GM23338 (cell line): Measurements from ENCODE around the gene TMEM30A. TPM values are rescaled to one million over a fixed set of nuclear protein-coding genes. Genes with fewer than 3 reads are reported as not detected.

Experiments
- ATAC-seq: fragments of 200-7000 bp; cut with Tn5 transposase; 3 replicates; pipeline ENCODE4 v1.9.1; 2020
- DNase-seq: peaks from one replicate; pipeline ENCODE4 v3.0.0-alpha.2; 2015; ENCODE audit warnings: low spot score
- H2AFZ ChIP-seq: fragments of 200-600 bp; sonication (generic); 2 replicates; pipeline ENCODE4 v1.8.0; 2016; ENCODE audit warnings: antibody characterized with exemption, mild to moderate bottlenecking, moderate library complexity
- H3F3A ChIP-seq: fragments of 200-600 bp; sonication (generic); replicated peaks from 2 replicates; pipeline ENCODE4 v1.8.0; 2017; ENCODE audit warnings: antibody characterized with exemption, mixed run types, low read depth
- H3K27ac ChIP-seq: fragments of 200-600 bp; sonication (generic); 2 replicates; pipeline ENCODE4 v1.6.1; 2016; ENCODE audit warnings: low read depth
- H3K27me3 ChIP-seq: fragments of 200-600 bp; sonication (generic); 2 replicates; pipeline ENCODE4 v1.8.0; 2016; ENCODE audit warnings: mild to moderate bottlenecking, mixed run types, moderate library complexity; ENCODE audit not compliant: insufficient read depth
- H3K36me3 ChIP-seq: fragments of 200-600 bp; sonication (generic); 2 replicates; pipeline ENCODE4 v1.8.0; 2016; ENCODE audit warnings: mild to moderate bottlenecking; ENCODE audit not compliant: insufficient read depth
- H3K4me1 ChIP-seq: fragments of 200-600 bp; sonication (generic); 2 replicates; pipeline ENCODE4 v1.8.0; 2016; ENCODE audit warnings: mild to moderate bottlenecking, moderate library complexity; ENCODE audit not compliant: insufficient read depth
- H3K4me2 ChIP-seq: fragments of 200-600 bp; sonication (generic); 2 replicates; pipeline ENCODE4 v1.7.1; 2017; ENCODE audit warnings: mixed run types
- H3K4me3 ChIP-seq: fragments of 200-600 bp; sonication (generic); 2 replicates; pipeline ENCODE4 v1.6.1; 2016; ENCODE audit warnings: mixed run types
- H3K79me2 ChIP-seq: fragments of 200-600 bp; sonication (generic); replicated peaks from 2 replicates; pipeline ENCODE4 v1.8.0; 2017; ENCODE audit warnings: mild to moderate bottlenecking; ENCODE audit not compliant: insufficient read depth
- H3K9me2 ChIP-seq: fragments of 200-600 bp; sonication (generic); 2 replicates; pipeline ENCODE4 v1.8.0; 2017; ENCODE audit not compliant: insufficient read depth
- H4K20me1 ChIP-seq: fragments of 200-600 bp; sonication (generic); replicated peaks from 2 replicates; pipeline ENCODE4 v1.8.0; 2017; ENCODE audit warnings: mild to moderate bottlenecking; ENCODE audit not compliant: insufficient read depth
- H3K27ac Mint-ChIP-seq: 2 replicates; pipeline ENCODE4 v1.8.0; 2020; ENCODE audit warnings: inconsistent platforms, mild to moderate bottlenecking, moderate library complexity, mixed read lengths
- H3K27me3 Mint-ChIP-seq: 3 replicates; pipeline ENCODE4 v1.8.0; 2022; ENCODE audit warnings: low read depth, mild to moderate bottlenecking, moderate library complexity, mixed read lengths, inconsistent platforms; ENCODE audit not compliant: insufficient read depth, poor library complexity
- H3K36me3 Mint-ChIP-seq: 3 replicates; pipeline ENCODE4 v1.8.0; 2021; ENCODE audit warnings: low read depth, mild to moderate bottlenecking, inconsistent platforms, moderate library complexity, mixed read lengths
- H3K4me1 Mint-ChIP-seq: 3 replicates; pipeline ENCODE4 v1.8.0; 2020; ENCODE audit warnings: mild to moderate bottlenecking, inconsistent platforms, mixed read lengths
- H3K4me3 Mint-ChIP-seq: 3 replicates; pipeline ENCODE4 v1.8.0; 2021; ENCODE audit warnings: moderate library complexity, mild to moderate bottlenecking, inconsistent platforms, mixed read lengths
- H3K9me3 Mint-ChIP-seq: 3 replicates; pipeline ENCODE4 v1.8.0; 2020; ENCODE audit warnings: moderate library complexity, mild to moderate bottlenecking, inconsistent platforms, mixed read lengths
- CREB1 ChIP-seq: fragments of 250-450 bp; sonication (Bioruptor Pico); IDR thresholded peaks from 2 replicates; pipeline ENCODE4 v1.5.0; 2020; ENCODE audit warnings: low read depth, mild to moderate bottlenecking, moderate library complexity
- EZH2phosphoT487 ChIP-seq: fragments of 200-600 bp; sonication (generic); IDR thresholded peaks from one replicate; pipeline ENCODE4 v1.8.1; 2018; ENCODE audit warnings: antibody characterized with exemption; ENCODE audit not compliant: unreplicated experiment
- JUNB ChIP-seq: IDR thresholded peaks from one replicate; pipeline ENCODE4 v1.6.1; 2016; ENCODE audit warnings: antibody characterized with exemption; ENCODE audit not compliant: unreplicated experiment
- NANOG ChIP-seq: IDR thresholded peaks from 2 replicates; pipeline ENCODE4 v1.6.1; 2016; ENCODE audit warnings: antibody characterized with exemption, borderline replicate concordance
- POLR2AphosphoS5 ChIP-seq: IDR thresholded peaks from 2 replicates; pipeline ENCODE4 v1.6.1; 2016; ENCODE audit warnings: antibody characterized with exemption, low read depth
- ZNF114 ChIP-seq: fragments of 250-450 bp; sonication (Bioruptor Pico); IDR thresholded peaks from 2 replicates; pipeline ENCODE4 v1.5.0; 2020; ENCODE audit warnings: mild to moderate bottlenecking, moderate library complexity
- ZNF331 ChIP-seq: fragments of 250-450 bp; sonication (Bioruptor Pico); IDR thresholded peaks from 2 replicates; pipeline ENCODE4 v1.5.0; 2020; ENCODE audit warnings: low read depth, mild to moderate bottlenecking, moderate library complexity
- polyA plus RNA-seq: library from polyadenylated mRNA; unstranded; fragments of >200 nt; fragmentation: Nextera tagmentation; extraction: Ambion mirVana; gene quantifications from 2 replicates; pipeline ENCODE4 v1.2.1, GENCODE V29; 2016
- total RNA-seq: library from RNA; depleted of rRNA; stranded (reverse); fragments of >200 nt; shearing (Covaris generic); gene quantifications from 2 replicates; pipeline ENCODE4 v1.2.3, GENCODE V29; 2014
- TF ChIP-seq, protein P1 (sequence below): IDR thresholded peaks from one replicate; pipeline ENCODE4 v1.6.1; 2018; ENCODE audit warnings: antibody characterized with exemption; ENCODE audit not compliant: unreplicated experiment
- TF ChIP-seq, protein P2 (sequence below): IDR thresholded peaks from 2 replicates; pipeline ENCODE4 v1.6.1; 2016; ENCODE audit warnings: antibody characterized with exemption
- TF ChIP-seq, protein P3 (sequence below): fragments of 250-450 bp; sonication (Bioruptor Pico); IDR thresholded peaks from 2 replicates; pipeline ENCODE4 v1.5.0; 2020; ENCODE audit warnings: mild to moderate bottlenecking, moderate library complexity

Gene TMEM30A
- total and polyA plus RNA-seq, 2 experiments from 2014 or later = 61.7 to 99.9 TPM

GRCh38 chr6:75291744-75292143 is 7.2 kb upstream of the TMEM30A start (continued):
- no peak for TF ChIP-seq ZNF114
- no peak for TF ChIP-seq EZH2phosphoT487
- TF ChIP-seq ZNF331 = no peak
- TF ChIP-seq JUNB = no peak
- no peak for TF ChIP-seq CREB1 (CRISPR knock-in tag)
- TF ChIP-seq, protein P1, sequence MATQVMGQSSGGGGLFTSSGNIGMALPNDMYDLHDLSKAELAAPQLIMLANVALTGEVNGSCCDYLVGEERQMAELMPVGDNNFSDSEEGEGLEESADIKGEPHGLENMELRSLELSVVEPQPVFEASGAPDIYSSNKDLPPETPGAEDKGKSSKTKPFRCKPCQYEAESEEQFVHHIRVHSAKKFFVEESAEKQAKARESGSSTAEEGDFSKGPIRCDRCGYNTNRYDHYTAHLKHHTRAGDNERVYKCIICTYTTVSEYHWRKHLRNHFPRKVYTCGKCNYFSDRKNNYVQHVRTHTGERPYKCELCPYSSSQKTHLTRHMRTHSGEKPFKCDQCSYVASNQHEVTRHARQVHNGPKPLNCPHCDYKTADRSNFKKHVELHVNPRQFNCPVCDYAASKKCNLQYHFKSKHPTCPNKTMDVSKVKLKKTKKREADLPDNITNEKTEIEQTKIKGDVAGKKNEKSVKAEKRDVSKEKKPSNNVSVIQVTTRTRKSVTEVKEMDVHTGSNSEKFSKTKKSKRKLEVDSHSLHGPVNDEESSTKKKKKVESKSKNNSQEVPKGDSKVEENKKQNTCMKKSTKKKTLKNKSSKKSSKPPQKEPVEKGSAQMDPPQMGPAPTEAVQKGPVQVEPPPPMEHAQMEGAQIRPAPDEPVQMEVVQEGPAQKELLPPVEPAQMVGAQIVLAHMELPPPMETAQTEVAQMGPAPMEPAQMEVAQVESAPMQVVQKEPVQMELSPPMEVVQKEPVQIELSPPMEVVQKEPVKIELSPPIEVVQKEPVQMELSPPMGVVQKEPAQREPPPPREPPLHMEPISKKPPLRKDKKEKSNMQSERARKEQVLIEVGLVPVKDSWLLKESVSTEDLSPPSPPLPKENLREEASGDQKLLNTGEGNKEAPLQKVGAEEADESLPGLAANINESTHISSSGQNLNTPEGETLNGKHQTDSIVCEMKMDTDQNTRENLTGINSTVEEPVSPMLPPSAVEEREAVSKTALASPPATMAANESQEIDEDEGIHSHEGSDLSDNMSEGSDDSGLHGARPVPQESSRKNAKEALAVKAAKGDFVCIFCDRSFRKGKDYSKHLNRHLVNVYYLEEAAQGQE = no peak

- H3F3A ChIP-seq = no peaks in the 10 kb centered on the region
- H3K4me1 ChIP-seq = peaks cover 5% of the 10 kb centered on the region; the same call in 1 of the 2 replicates
- DNase-seq = no peak
- H3K9me2 ChIP-seq = no peaks in the 10 kb centered on the region
- Mint-ChIP-seq H3K27ac (no peak overlapping the region), H3K4me1 (peaks cover 16% of the 10 kb centered on the region), H3K36me3 (no peaks in the 10 kb centered on the region), H3K9me3 (no peaks in the 10 kb centered on the region), H3K4me3 (no peak overlapping the region), H3K27me3 (no peaks in the 10 kb centered on the region)
- no peaks in the 10 kb centered on the region for H3K36me3 ChIP-seq
- H3K27ac ChIP-seq = no peak overlapping the region
- ATAC-seq = peak; percentile 45; the same call in 2 of the 3 replicates
- H3K4me2 ChIP-seq = peak overlapping the region; percentile 11; the same call in 1 of the 2 replicates
- no peaks in the 10 kb centered on the region for H3K27me3 ChIP-seq
- H2AFZ ChIP-seq = no peak overlapping the region
- no peaks in the 10 kb centered on the region for H3K79me2 ChIP-seq
- no peaks in the 10 kb centered on the region for H4K20me1 ChIP-seq
- H3K4me3 ChIP-seq = no peak overlapping the region
- TF ChIP-seq, protein P2, sequence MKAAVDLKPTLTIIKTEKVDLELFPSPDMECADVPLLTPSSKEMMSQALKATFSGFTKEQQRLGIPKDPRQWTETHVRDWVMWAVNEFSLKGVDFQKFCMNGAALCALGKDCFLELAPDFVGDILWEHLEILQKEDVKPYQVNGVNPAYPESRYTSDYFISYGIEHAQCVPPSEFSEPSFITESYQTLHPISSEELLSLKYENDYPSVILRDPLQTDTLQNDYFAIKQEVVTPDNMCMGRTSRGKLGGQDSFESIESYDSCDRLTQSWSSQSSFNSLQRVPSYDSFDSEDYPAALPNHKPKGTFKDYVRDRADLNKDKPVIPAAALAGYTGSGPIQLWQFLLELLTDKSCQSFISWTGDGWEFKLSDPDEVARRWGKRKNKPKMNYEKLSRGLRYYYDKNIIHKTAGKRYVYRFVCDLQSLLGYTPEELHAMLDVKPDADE = no peak
- TF ChIP-seq, protein P1 = no peak
- TF ChIP-seq ZNF331 (no peak), ZNF114 (no peak), CREB1 (CRISPR knock-in tag) (no peak), JUNB (no peak), EZH2phosphoT487 (no peak), NANOG (no peak), POLR2AphosphoS5 (no peak)
- TF ChIP-seq, protein P3, sequence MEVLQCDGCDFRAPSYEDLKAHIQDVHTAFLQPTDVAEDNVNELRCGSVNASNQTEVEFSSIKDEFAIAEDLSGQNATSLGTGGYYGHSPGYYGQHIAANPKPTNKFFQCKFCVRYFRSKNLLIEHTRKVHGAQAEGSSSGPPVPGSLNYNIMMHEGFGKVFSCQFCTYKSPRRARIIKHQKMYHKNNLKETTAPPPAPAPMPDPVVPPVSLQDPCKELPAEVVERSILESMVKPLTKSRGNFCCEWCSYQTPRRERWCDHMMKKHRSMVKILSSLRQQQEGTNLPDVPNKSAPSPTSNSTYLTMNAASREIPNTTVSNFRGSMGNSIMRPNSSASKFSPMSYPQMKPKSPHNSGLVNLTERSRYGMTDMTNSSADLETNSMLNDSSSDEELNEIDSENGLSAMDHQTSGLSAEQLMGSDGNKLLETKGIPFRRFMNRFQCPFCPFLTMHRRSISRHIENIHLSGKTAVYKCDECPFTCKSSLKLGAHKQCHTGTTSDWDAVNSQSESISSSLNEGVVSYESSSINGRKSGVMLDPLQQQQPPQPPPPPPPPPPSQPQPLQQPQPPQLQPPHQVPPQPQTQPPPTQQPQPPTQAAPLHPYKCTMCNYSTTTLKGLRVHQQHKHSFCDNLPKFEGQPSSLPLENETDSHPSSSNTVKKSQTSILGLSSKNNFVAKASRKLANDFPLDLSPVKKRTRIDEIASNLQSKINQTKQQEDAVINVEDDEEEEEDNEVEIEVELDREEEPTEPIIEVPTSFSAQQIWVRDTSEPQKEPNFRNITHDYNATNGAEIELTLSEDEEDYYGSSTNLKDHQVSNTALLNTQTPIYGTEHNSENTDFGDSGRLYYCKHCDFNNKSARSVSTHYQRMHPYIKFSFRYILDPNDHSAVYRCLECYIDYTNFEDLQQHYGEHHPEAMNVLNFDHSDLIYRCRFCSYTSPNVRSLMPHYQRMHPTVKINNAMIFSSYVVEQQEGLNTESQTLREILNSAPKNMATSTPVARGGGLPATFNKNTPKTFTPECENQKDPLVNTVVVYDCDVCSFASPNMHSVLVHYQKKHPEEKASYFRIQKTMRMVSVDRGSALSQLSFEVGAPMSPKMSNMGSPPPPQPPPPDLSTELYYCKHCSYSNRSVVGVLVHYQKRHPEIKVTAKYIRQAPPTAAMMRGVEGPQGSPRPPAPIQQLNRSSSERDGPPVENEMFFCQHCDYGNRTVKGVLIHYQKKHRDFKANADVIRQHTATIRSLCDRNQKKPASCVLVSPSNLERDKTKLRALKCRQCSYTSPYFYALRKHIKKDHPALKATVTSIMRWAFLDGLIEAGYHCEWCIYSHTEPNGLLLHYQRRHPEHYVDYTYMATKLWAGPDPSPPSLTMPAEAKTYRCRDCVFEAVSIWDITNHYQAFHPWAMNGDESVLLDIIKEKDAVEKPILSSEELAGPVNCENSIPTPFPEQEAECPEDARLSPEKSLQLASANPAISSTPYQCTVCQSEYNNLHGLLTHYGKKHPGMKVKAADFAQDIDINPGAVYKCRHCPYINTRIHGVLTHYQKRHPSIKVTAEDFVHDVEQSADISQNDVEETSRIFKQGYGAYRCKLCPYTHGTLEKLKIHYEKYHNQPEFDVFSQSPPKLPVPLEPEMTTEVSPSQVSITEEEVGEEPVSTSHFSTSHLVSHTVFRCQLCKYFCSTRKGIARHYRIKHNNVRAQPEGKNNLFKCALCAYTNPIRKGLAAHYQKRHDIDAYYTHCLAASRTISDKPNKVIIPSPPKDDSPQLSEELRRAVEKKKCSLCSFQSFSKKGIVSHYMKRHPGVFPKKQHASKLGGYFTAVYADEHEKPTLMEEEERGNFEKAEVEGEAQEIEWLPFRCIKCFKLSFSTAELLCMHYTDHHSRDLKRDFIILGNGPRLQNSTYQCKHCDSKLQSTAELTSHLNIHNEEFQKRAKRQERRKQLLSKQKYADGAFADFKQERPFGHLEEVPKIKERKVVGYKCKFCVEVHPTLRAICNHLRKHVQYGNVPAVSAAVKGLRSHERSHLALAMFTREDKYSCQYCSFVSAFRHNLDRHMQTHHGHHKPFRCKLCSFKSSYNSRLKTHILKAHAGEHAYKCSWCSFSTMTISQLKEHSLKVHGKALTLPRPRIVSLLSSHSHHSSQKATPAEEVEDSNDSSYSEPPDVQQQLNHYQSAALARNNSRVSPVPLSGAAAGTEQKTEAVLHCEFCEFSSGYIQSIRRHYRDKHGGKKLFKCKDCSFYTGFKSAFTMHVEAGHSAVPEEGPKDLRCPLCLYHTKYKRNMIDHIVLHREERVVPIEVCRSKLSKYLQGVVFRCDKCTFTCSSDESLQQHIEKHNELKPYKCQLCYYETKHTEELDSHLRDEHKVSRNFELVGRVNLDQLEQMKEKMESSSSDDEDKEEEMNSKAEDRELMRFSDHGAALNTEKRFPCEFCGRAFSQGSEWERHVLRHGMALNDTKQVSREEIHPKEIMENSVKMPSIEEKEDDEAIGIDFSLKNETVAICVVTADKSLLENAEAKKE (CRISPR knock-in tag) = no peak
Measured at GRCh38 chr6:75291331-75291730, 6.7 kb upstream of the TMEM30A start.
